SK-N-SH (cell line): Measurements from ENCODE around the gene CCSER1. TPM values are rescaled to one million over a fixed set of nuclear protein-coding genes. Genes with fewer than 3 reads are reported as not detected.

Source experiments
- CTCF ChIA-PET: fragments of 300-600, 350-600 bp; formaldehyde crosslinking; extraction: SDS; loops from one replicate; lab custom pipeline; 2021; lab: Yijun Ruan, JAX
- POLR2A ChIA-PET: fragments of 350-600 bp; sonication (Branson Sonifier 250); formaldehyde crosslinking; extraction: SDS; loops from one replicate; lab custom pipeline; 2020; ENCODE audit warnings: antibody characterized with exemption, inconsistent platforms; lab: Yijun Ruan, JAX
- DNase-seq: peaks from one replicate; pipeline ENCODE4 v3.0.0; 2012
- H2AFZ ChIP-seq: fragments of 200-600 bp; sonication (generic); 2 replicates; pipeline ENCODE4 v1.8.1; 2016; ENCODE audit warnings: antibody characterized with exemption, mild to moderate bottlenecking, low read depth
- H3F3A ChIP-seq: fragments of 200-600 bp; sonication (generic); replicated peaks from 2 replicates; pipeline ENCODE3; 2016; ENCODE audit warnings: antibody characterized with exemption, mild to moderate bottlenecking; ENCODE audit not compliant: insufficient read depth
- H3K27ac ChIP-seq, 2 experiments: fragments of 200-500 bp in 1 of 2; fragments of 200-600 bp in 1 of 2; sonication (Bioruptor generic) in 1 of 2; sonication (generic), shearing (Covaris generic) in 1 of 2; 2 replicates each; pipeline versions ENCODE4 v1.5.1 to v1.6.1; 2014 to 2016; ENCODE audit warnings: low read depth in 2 of 2, inconsistent platforms in 1 of 2, low read length in 1 of 2, mild to moderate bottlenecking in 1 of 2, mixed read lengths in 1 of 2
- H3K27me3 ChIP-seq: fragments of 200-600 bp; sonication (generic), shearing (Covaris generic); 2 replicates; pipeline ENCODE4 v1.6.1; 2016; ENCODE audit warnings: mixed run types; ENCODE audit not compliant: insufficient read depth
- H3K36me3 ChIP-seq, 2 experiments: fragments of 200-500 bp in 1 of 2; fragments of 200-600 bp in 1 of 2; sonication (Bioruptor generic) in 1 of 2; sonication (generic) in 1 of 2; replicated peaks in 1 of 2; 2 replicates each; pipeline versions ENCODE3 to v1.5.1; 2014 to 2016; ENCODE audit warnings: low read length in 1 of 2, mild to moderate bottlenecking in 1 of 2; ENCODE audit not compliant: insufficient read depth in 2 of 2, control insufficient read depth in 1 of 2
- H3K4me1 ChIP-seq, 2 experiments: fragments of 200-500 bp in 1 of 2; fragments of 200-600 bp in 1 of 2; sonication (Bioruptor generic) in 1 of 2; sonication (generic), shearing (Covaris generic) in 1 of 2; 2 replicates each; pipeline versions ENCODE4 v1.5.1 to v1.6.1; 2014 to 2016; ENCODE audit warnings: low read depth in 1 of 2, low read length in 1 of 2, mixed run types in 1 of 2; ENCODE audit not compliant: insufficient read depth in 2 of 2, control insufficient read depth in 1 of 2
- H3K4me2 ChIP-seq: fragments of 200-600 bp; sonication (generic), shearing (Covaris generic); 2 replicates; pipeline ENCODE4 v1.6.1; 2017; ENCODE audit warnings: mixed run types
- H3K4me3 ChIP-seq, 2 experiments: fragments of 200-500 bp in 1 of 2; fragments of 200-600 bp in 1 of 2; sonication (Bioruptor generic) in 1 of 2; sonication (generic), shearing (Covaris generic) in 1 of 2; 2 replicates each; pipeline versions ENCODE4 v1.5.1 to v1.8.1; 2014 to 2016; ENCODE audit warnings: low read depth in 2 of 2, inconsistent platforms in 1 of 2, low read length in 1 of 2, mild to moderate bottlenecking in 1 of 2, mixed read lengths in 1 of 2, moderate library complexity in 1 of 2
- H3K79me2 ChIP-seq: fragments of 200-600 bp; sonication (generic); 2 replicates; pipeline ENCODE4 v1.8.1; 2017; ENCODE audit warnings: mild to moderate bottlenecking; ENCODE audit not compliant: insufficient read depth
- H3K9ac ChIP-seq: fragments of 200-600 bp; sonication (generic); 2 replicates; pipeline ENCODE4 v1.6.1; 2017; ENCODE audit warnings: mixed run types
- H3K9me2 ChIP-seq: fragments of 200-600 bp; sonication (generic); 2 replicates; pipeline ENCODE4 v1.6.1; 2017; ENCODE audit warnings: mixed run types
- H3K9me3 ChIP-seq: fragments of 200-600 bp; sonication (generic); 2 replicates; pipeline ENCODE4 v1.6.1; 2017; ENCODE audit warnings: mixed run types, mild to moderate bottlenecking, moderate library complexity
- H4K20me1 ChIP-seq: fragments of 200-600 bp; sonication (generic); 2 replicates; pipeline ENCODE4 v1.6.1; 2017; ENCODE audit warnings: mild to moderate bottlenecking, mixed run types; ENCODE audit not compliant: insufficient read depth
- CHD2 ChIP-seq: fragments of 150-350 bp; IDR thresholded peaks from 2 replicates; pipeline ENCODE4 v1.6.1; 2018; ENCODE audit warnings: low read length; ENCODE audit not compliant: partially characterized antibody
- CTCF ChIP-seq: fragments of 200-600 bp; sonication (generic); IDR thresholded peaks from 2 replicates; pipeline ENCODE4 v1.6.1; 2017; ENCODE audit warnings: antibody characterized with exemption, mild to moderate bottlenecking, moderate library complexity
- EP300 ChIP-seq, 2 experiments: IDR thresholded peaks; 2 replicates each; pipeline versions ENCODE4 v1.4.0 to v1.6.1; 2012; ENCODE audit warnings: borderline replicate concordance in 1 of 2, low read depth in 1 of 2, low read length in 1 of 2
- FOXJ3 ChIP-seq: sonication (generic); formaldehyde crosslinking; IDR thresholded peaks from 2 replicates; pipeline ENCODE4 v1.5.1; 2020; ENCODE audit warnings: mild to moderate bottlenecking, missing genetic modification reagents
- FOXM1 ChIP-seq: IDR thresholded peaks from 2 replicates; pipeline ENCODE4 v1.4.0; 2012; ENCODE audit warnings: low read depth, mild to moderate bottlenecking
- GATA2 ChIP-seq: sonication (generic); formaldehyde crosslinking; IDR thresholded peaks from 2 replicates; pipeline ENCODE4 v1.5.0; 2020; ENCODE audit warnings: mild to moderate bottlenecking, missing genetic modification reagents
- IRF3 ChIP-seq: fragments of 150-350 bp; IDR thresholded peaks from 2 replicates; pipeline ENCODE4 v1.6.1; 2016; ENCODE audit warnings: mild to moderate bottlenecking, low read depth, low read length
- MEF2A ChIP-seq: IDR thresholded peaks from 2 replicates; pipeline ENCODE4 v1.4.0; 2012; ENCODE audit warnings: low read depth, borderline replicate concordance
- MXI1 ChIP-seq: IDR thresholded peaks from 2 replicates; pipeline ENCODE4 v1.6.1; 2012; ENCODE audit warnings: mild to moderate bottlenecking, low read depth, low read length, improper control_type of control experiment
- NFIC ChIP-seq: IDR thresholded peaks from 2 replicates; pipeline ENCODE4 v1.4.0; 2012; ENCODE audit warnings: borderline replicate concordance
- NRF1 ChIP-seq: IDR thresholded peaks from 2 replicates; pipeline ENCODE4 v1.6.1; 2012; ENCODE audit warnings: low read depth, mild to moderate bottlenecking, low read length
- POLR2AphosphoS5 ChIP-seq: IDR thresholded peaks from 2 replicates; pipeline ENCODE4 v1.6.1; 2012; ENCODE audit warnings: low read depth, low read length
- RAD21 ChIP-seq: IDR thresholded peaks from 2 replicates; pipeline ENCODE4 v1.6.1; 2012; ENCODE audit warnings: mild to moderate bottlenecking, low read length
- RCOR1 ChIP-seq: fragments of 150-350 bp; IDR thresholded peaks from 2 replicates; pipeline ENCODE4 v1.6.1; 2017; ENCODE audit warnings: antibody characterized with exemption, low read length
- RFX5 ChIP-seq: IDR thresholded peaks from 2 replicates; pipeline ENCODE4 v1.6.1; 2012; ENCODE audit warnings: mild to moderate bottlenecking, improper control_type of control experiment, low read length
- SMC3 ChIP-seq: IDR thresholded peaks from 2 replicates; pipeline ENCODE4 v1.6.1; 2012; ENCODE audit warnings: low read depth, low read length, improper control_type of control experiment
- TCF12 ChIP-seq: IDR thresholded peaks from 2 replicates; pipeline ENCODE4 v1.4.0; 2012
- TEAD4 ChIP-seq: IDR thresholded peaks from 2 replicates; pipeline ENCODE4 v1.4.0; 2012; ENCODE audit warnings: mild to moderate bottlenecking, borderline replicate concordance; ENCODE audit not compliant: insufficient read depth
- YY1 ChIP-seq: IDR thresholded peaks from 2 replicates; pipeline ENCODE4 v1.4.0; 2012; ENCODE audit warnings: low read depth, mild to moderate bottlenecking
- WGBS: methylation state at CpG from one replicate; pipeline ENCODE4 v1.1.6; 2017; ENCODE audit warnings: low lambda C conversion rate; 5-methylcytosine and 5-hydroxymethylcytosine counted together
- polyA plus RNA-seq, 3 experiments: library from polyadenylated mRNA; depleted of rRNA; stranded (reverse); fragments of >200 nt; gene quantifications; 2 replicates each; pipeline ENCODE4 v1.2.3, GENCODE V29; 2012
- TF ChIP-seq, protein P1 (sequence below): IDR thresholded peaks from 2 replicates; pipeline ENCODE4 v1.6.1; 2012; ENCODE audit warnings: mild to moderate bottlenecking, low read depth, low read length, moderate library complexity
- TF ChIP-seq, protein P2 (sequence below): IDR thresholded peaks from 2 replicates; pipeline ENCODE4 v1.4.0; 2012; ENCODE audit warnings: low read depth

Gene CCSER1
- polyA plus RNA-seq, 1 of the 3 experiments (the other 2 are of a cell fraction), result 0.05 TPM

GRCh38 chr4:91064157-91064853 is 937.1 kb downstream of the CCSER1 start (continued):
- TF ChIP-seq, protein P1, sequence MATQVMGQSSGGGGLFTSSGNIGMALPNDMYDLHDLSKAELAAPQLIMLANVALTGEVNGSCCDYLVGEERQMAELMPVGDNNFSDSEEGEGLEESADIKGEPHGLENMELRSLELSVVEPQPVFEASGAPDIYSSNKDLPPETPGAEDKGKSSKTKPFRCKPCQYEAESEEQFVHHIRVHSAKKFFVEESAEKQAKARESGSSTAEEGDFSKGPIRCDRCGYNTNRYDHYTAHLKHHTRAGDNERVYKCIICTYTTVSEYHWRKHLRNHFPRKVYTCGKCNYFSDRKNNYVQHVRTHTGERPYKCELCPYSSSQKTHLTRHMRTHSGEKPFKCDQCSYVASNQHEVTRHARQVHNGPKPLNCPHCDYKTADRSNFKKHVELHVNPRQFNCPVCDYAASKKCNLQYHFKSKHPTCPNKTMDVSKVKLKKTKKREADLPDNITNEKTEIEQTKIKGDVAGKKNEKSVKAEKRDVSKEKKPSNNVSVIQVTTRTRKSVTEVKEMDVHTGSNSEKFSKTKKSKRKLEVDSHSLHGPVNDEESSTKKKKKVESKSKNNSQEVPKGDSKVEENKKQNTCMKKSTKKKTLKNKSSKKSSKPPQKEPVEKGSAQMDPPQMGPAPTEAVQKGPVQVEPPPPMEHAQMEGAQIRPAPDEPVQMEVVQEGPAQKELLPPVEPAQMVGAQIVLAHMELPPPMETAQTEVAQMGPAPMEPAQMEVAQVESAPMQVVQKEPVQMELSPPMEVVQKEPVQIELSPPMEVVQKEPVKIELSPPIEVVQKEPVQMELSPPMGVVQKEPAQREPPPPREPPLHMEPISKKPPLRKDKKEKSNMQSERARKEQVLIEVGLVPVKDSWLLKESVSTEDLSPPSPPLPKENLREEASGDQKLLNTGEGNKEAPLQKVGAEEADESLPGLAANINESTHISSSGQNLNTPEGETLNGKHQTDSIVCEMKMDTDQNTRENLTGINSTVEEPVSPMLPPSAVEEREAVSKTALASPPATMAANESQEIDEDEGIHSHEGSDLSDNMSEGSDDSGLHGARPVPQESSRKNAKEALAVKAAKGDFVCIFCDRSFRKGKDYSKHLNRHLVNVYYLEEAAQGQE, result no peak
- TF ChIP-seq TEAD4, result 0 out of 2 replicates have a peak, but pooled peaks have one; percentile 45
- TF ChIP-seq CTCF, result no peak
- TF ChIP-seq RFX5, result no peak
- no peak for TF ChIP-seq MEF2A
- no peak for TF ChIP-seq IRF3

- Histone ChIP-seq H3K79me2 (no peaks in the 10 kb centered on the region), H3K4me3 (no peak overlapping the region), H4K20me1 (no peaks in the 10 kb centered on the region), H3K27ac (peak overlapping the region in 1 of 2 experiments; percentile 43; a peak in 1 of 4 replicates), H2AFZ (no peak overlapping the region), H3K9me3 (no peaks in the 10 kb centered on the region), H3K27me3 (no peaks in the 10 kb centered on the region), H3K9me2 (no peaks in the 10 kb centered on the region), H3F3A (no peaks in the 10 kb centered on the region), H3K9ac (no peak overlapping the region), H3K36me3 (no peaks in the 10 kb centered on the region), H3K4me1 (peaks cover 0 to 12% of the 10 kb centered on the region in 2 experiments; a peak in 2 of 4 replicates), H3K4me2 (no peak overlapping the region)
- DNase-seq, result no peak
- ChIA-PET POLR2A (no interaction called here), CTCF (interaction anchor here (0.6 kb wide), 1 partner anchor 48 kb away, joined by 3 read pairs; no protein-coding TSS in a partner anchor)
- WGBS, result 47% methylated on average over 2 of the region's 2 CpGs
- TF ChIP-seq, protein P1, result no peak
- no peak for TF ChIP-seq YY1
- TF ChIP-seq POLR2AphosphoS5, result no peak
- no peak for TF ChIP-seq NRF1
- TF ChIP-seq, protein P2, sequence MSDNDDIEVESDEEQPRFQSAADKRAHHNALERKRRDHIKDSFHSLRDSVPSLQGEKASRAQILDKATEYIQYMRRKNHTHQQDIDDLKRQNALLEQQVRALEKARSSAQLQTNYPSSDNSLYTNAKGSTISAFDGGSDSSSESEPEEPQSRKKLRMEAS, result no peak
- no peak for TF ChIP-seq FOXJ3 (CRISPR knock-in tag)
- TF ChIP-seq NFIC, result no peak
- no peak for TF ChIP-seq MXI1
- no peak for TF ChIP-seq EP300 (IDR thresholded peaks at IDR 0.05; ENCODE audit: borderline replicate concordance in 1 of 2, low read depth in 1 of 2, low read length in 1 of 2)
- no peak for TF ChIP-seq TCF12
- TF ChIP-seq RAD21, result no peak
- TF ChIP-seq CHD2, result no peak
- TF ChIP-seq GATA2 (CRISPR knock-in tag), result no peak
- TF ChIP-seq RCOR1, result no peak
- TF ChIP-seq FOXM1, result no peak
- no peak for TF ChIP-seq SMC3
These were observed 937.9 kb downstream of the CCSER1 start for GRCh38 chr4:91065117-91065516.
